Measurements from ENCODE around the gene NTN5.

DNA sequence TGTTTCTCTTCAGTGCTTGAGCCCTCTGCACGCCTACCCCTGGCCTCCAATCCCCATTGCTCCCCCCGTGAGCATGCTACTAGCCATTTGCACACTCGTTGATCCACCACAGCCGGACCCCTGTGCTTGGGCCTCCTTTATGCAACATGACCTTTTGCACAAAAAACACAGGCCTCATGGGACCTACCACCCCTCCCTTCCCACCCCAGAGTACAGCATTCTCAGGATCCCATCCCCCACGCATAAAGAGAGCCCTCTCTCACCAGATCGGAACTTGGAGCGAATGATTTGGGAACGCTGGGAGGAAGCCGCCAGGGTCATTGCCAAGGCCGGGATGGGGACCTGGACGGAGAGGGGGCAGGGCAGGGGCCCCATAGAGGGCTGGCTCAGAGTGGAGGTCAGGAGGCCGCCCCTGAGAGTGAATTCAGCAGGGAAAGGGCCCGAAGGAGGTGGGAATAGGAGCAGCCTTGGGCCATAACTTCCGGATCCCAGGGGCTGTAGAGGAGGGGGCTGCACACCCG is 46.0 kb upstream of the NTN5 start:
- TF ChIP-seq EZH2 (IDR thresholded peaks at IDR 0.05; ENCODE audit: low read depth), result no peak
- TF ChIP-seq, protein P1, sequence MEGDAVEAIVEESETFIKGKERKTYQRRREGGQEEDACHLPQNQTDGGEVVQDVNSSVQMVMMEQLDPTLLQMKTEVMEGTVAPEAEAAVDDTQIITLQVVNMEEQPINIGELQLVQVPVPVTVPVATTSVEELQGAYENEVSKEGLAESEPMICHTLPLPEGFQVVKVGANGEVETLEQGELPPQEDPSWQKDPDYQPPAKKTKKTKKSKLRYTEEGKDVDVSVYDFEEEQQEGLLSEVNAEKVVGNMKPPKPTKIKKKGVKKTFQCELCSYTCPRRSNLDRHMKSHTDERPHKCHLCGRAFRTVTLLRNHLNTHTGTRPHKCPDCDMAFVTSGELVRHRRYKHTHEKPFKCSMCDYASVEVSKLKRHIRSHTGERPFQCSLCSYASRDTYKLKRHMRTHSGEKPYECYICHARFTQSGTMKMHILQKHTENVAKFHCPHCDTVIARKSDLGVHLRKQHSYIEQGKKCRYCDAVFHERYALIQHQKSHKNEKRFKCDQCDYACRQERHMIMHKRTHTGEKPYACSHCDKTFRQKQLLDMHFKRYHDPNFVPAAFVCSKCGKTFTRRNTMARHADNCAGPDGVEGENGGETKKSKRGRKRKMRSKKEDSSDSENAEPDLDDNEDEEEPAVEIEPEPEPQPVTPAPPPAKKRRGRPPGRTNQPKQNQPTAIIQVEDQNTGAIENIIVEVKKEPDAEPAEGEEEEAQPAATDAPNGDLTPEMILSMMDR (conservative IDR thresholded peaks at IDR 0.05), result no peak
